ENCODE results near the gene SAP25.
"Not testable (repeated sequence)": the region's sequence is repeated elsewhere in the genome, so short reads cannot be mapped to it uniquely, and the experiment has no call there.

SAP25 gene

DNA sequence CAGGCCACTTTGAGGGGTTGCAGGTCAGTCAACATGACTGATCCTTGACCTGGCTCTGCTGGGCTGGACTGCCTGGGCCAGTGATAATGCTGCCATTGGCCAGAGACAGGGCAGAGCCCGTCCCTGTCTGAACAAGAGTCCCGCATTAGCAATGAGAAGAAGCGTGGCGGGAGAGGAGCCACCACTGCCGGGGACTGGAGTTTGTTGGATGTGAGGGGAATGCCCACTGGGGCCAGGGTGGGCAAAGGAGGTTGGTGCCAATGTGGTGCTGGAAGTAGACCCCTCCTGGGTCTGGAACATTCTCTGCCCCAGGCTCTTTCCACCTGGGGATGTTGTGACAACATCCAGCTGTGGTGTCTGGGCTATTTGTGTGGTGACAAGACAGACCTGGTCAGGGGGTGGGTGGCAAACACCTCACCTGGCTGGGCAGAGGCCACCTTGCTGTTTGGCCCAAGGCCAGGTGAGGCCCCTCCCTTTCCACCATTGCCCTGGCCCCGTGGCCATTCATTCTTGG, 7.6 kb downstream of the SAP25 start:
- peaks cover 4% of the 10 kb centered on the region for H3K27me3 ChIP-seq
- H3K9me3 ChIP-seq = no peaks in the 10 kb centered on the region
- TF ChIP-seq, protein P1, sequence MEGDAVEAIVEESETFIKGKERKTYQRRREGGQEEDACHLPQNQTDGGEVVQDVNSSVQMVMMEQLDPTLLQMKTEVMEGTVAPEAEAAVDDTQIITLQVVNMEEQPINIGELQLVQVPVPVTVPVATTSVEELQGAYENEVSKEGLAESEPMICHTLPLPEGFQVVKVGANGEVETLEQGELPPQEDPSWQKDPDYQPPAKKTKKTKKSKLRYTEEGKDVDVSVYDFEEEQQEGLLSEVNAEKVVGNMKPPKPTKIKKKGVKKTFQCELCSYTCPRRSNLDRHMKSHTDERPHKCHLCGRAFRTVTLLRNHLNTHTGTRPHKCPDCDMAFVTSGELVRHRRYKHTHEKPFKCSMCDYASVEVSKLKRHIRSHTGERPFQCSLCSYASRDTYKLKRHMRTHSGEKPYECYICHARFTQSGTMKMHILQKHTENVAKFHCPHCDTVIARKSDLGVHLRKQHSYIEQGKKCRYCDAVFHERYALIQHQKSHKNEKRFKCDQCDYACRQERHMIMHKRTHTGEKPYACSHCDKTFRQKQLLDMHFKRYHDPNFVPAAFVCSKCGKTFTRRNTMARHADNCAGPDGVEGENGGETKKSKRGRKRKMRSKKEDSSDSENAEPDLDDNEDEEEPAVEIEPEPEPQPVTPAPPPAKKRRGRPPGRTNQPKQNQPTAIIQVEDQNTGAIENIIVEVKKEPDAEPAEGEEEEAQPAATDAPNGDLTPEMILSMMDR (IDR thresholded peaks at IDR 0.05; ENCODE audit: low read depth, low read length) = no peak
- no peak overlapping the region for H3K4me3 ChIP-seq (ENCODE audit: low read depth, low read length)
- DNase-seq = no peak
- peaks cover 11% of the 10 kb centered on the region for H3K4me1 ChIP-seq
- no peaks in the 10 kb centered on the region for H3K36me3 ChIP-seq

DNA sequence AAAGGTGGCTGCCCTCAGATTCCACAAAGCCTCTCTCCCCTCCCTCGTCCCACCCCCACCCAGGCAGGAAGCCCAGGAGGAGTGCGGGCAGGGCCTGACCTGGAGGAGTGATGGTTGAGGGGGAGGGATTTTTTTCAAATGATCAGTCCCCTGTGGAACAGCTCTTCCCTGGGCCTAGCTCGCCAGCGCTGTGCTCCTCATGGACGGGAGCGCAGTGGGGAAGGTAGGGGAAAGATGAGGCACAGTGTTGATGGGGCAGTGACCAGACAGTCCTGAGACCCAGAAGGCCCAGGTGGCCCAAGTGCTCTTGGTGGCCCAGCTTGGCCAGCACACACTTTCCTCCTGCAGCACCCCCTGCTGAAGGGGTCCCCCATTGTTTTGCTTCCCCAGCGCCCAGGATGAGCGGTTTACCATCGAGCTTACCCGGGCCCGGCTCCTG, 8.5 kb downstream of the SAP25 start:
- Histone ChIP-seq H3K36me3 (no peaks in the 10 kb centered on the region), H3K4me3 (ENCODE audit: low read depth, low read length) (no peak overlapping the region), H3K9me3 (no peaks in the 10 kb centered on the region), H3K4me1 (peaks cover 11% of the 10 kb centered on the region), H3K27me3 (peaks cover 3% of the 10 kb centered on the region)
- TF ChIP-seq, protein P1 (IDR thresholded peaks at IDR 0.05; ENCODE audit: low read depth, low read length) = no peak
- no peak for DNase-seq

DNA sequence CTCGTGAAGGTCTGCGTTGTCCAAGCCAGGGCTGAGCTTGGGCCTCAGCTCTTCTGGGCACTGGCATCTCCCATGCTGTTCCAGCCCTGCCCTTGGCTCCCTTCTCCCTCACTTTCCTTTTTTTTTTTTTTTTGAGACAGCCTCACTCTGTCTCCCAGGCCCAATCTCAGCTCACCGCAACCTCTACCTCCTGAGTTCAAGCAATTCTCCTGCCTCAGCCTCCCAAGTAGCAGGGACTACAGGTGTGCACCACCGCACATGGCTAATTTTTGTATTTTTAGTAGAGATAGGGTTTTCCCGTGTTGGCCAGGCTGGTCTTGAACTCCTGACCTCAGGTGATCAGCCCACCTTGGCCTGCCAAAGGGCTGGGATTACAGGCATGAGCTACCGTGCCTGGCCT, 9.3 kb downstream of the SAP25 start:
- H3K27me3 ChIP-seq; DNase-seq; H3K36me3 ChIP-seq; H3K9me3 ChIP-seq; H3K4me3 ChIP-seq (ENCODE audit: low read depth, low read length): not testable (repeated sequence)
- peaks cover 11% of the 10 kb centered on the region for H3K4me1 ChIP-seq

DNA sequence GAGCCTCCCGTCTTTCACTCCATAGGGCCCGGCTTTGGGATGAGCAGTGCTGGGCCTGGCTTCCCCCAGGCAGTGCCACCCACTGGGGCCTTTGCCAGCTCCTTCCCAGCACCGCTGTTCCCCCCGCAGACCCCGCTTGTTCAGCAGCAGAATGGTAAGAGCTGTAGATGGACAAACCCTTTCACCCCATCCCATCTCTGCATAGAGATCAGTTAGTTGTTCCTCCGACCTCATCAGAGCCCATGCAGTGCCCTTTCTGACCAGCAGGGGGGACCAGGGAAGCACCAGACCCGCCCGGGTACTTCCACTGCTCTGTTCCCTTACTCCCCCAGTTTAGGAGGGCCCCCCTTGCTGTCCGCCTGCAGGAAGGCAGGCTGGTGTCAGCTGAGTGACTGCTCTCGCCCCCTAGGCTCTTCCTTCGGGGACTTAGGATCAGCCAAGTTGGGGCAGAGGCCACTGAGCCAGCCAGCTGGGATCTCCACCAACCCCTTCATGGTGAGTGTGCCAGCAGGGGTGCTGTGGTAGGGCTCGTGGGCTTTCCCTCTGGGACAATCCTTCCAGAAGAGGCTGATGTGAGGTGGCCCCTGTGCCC, 9.8 kb downstream of the SAP25 start:
- DNase-seq = peak; percentile 86
- Histone ChIP-seq H3K4me3 (ENCODE audit: low read depth, low read length) (no peak overlapping the region), H3K4me1 (peaks cover 11% of the 10 kb centered on the region), H3K27me3 (no peaks in the 10 kb centered on the region), H3K36me3 (no peaks in the 10 kb centered on the region), H3K9me3 (no peaks in the 10 kb centered on the region)
- TF ChIP-seq, protein P1 (IDR thresholded peaks at IDR 0.05; ENCODE audit: low read depth, low read length) = peak; percentile 97

DNA sequence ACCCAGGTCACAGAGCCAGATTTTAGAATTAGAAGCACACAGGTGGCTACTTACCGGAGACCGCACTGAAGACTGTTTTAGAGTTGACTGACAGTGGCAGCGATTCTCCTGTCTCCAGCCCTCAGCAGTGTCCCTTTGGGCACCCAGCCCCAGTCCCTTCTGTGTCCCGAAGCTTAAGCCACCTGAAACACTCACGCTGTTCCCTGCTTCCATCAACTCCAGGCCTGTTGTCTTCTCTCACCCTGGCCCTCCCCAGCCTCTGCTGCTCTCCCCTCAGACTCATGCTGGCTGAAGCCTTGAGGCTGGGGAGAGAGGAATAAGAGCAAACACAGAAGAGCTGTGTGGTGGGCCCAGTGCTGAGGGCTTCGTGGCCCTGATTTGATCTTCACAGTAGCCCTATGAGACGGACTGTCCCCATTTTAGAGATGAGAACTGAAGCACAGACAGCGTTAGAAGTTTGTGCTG, 10.6 kb downstream of the SAP25 start:
- no peak overlapping the region for H3K4me3 ChIP-seq (ENCODE audit: low read depth, low read length)
- no peak for DNase-seq

DNA sequence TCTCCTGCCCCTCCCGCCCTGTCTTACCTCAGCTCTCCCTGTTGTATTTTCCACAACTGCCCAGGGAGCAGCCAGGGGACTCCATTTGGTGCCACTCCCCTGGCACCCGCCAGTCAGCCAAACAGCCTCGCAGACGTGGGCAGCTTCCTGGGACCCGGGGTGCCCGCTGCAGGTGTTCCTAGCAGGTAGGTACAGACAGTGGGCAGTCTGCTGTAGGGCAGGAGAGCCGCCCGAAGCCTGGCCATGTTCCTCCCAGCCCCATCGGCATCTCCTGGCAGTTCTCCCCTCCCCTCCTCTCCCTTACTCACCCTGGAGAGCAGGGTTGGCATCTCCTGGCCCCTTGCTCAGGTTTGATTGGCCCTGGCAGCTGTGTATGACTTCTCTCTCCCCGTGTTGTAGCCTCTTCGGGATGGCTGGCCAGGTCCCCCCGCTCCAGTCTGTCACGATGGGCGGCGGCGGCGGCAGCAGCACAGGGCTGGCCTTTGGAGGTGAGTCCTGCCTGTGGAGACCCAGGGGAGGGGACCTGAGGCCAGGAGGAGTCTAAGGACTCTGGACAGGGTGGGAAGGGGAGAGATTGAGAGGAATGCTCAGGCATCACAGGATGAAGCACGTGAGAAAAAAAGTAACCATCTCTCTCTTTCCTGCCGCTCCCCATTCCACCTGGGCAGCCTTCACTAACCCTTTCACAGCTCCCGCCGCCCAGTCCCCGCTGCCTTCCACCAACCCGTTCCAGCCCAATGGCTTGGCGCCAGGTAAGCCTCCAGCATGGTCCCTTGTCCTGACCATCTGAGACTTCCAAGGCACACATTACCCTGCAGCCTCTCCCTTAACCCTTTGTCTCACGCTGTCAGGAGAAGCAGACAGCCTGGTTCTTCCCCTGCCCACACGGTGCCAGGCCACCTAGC, 11.3 kb downstream of the SAP25 start:
- TF ChIP-seq, protein P1 (IDR thresholded peaks at IDR 0.05; ENCODE audit: low read depth, low read length) = no peak
- no peak for DNase-seq
- no peaks in the 10 kb centered on the region for H3K36me3 ChIP-seq
- no peaks in the 10 kb centered on the region for H3K27me3 ChIP-seq
- H3K4me3 ChIP-seq (ENCODE audit: low read depth, low read length) = no peak overlapping the region
- peaks cover 3% of the 10 kb centered on the region; the same call in 1 of the 2 replicates for H3K4me1 ChIP-seq
- no peaks in the 10 kb centered on the region for H3K9me3 ChIP-seq

More for the DNA sequence above, 10.6 kb downstream of the SAP25 start:
- no peaks in the 10 kb centered on the region for H3K36me3 ChIP-seq
- H3K27me3 ChIP-seq = no peaks in the 10 kb centered on the region
- H3K9me3 ChIP-seq = no peaks in the 10 kb centered on the region
- TF ChIP-seq, protein P1 (IDR thresholded peaks at IDR 0.05; ENCODE audit: low read depth, low read length) = no peak
- peaks cover 10% of the 10 kb centered on the region for H3K4me1 ChIP-seq

Data from BE2C (cell line).